Measurements from ENCODE around the gene SAFB. TPM values are rescaled to one million over a fixed set of nuclear protein-coding genes. Genes with fewer than 3 reads are reported as not detected.
"Not testable (repeated sequence)": the region's sequence is repeated elsewhere in the genome, so short reads cannot be mapped to it uniquely, and the experiment has no call there.

The SAFB gene
- total RNA-seq, 1 donor: 33.7 TPM

- H3K9me3 ChIP-seq (ENCODE audit: low read depth, low read length): no peaks in the 10 kb centered on the region
- peaks cover 51% of the 10 kb centered on the region for H3K79me2 ChIP-seq (ENCODE audit: insufficient read depth, low read length)
- no peak overlapping the region for H3K4me3 ChIP-seq (ENCODE audit: insufficient read depth, low read length)
- no peaks in the 10 kb centered on the region for H3K4me1 ChIP-seq (ENCODE audit: insufficient read depth, low read length)
- no peaks in the 10 kb centered on the region for H3K27me3 ChIP-seq (ENCODE audit: insufficient read depth, low read length)
- DNase-seq (ENCODE audit: insufficient read length, low spot score, missing footprints): no peak
- TF ChIP-seq, protein P1, sequence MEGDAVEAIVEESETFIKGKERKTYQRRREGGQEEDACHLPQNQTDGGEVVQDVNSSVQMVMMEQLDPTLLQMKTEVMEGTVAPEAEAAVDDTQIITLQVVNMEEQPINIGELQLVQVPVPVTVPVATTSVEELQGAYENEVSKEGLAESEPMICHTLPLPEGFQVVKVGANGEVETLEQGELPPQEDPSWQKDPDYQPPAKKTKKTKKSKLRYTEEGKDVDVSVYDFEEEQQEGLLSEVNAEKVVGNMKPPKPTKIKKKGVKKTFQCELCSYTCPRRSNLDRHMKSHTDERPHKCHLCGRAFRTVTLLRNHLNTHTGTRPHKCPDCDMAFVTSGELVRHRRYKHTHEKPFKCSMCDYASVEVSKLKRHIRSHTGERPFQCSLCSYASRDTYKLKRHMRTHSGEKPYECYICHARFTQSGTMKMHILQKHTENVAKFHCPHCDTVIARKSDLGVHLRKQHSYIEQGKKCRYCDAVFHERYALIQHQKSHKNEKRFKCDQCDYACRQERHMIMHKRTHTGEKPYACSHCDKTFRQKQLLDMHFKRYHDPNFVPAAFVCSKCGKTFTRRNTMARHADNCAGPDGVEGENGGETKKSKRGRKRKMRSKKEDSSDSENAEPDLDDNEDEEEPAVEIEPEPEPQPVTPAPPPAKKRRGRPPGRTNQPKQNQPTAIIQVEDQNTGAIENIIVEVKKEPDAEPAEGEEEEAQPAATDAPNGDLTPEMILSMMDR (IDR thresholded peaks at IDR 0.05; ENCODE audit: extremely low read depth, low read depth, low read length): no peak
- H2AFZ ChIP-seq (ENCODE audit: low read length): no peak overlapping the region
- peaks cover 86% of the 10 kb centered on the region for H3K36me3 ChIP-seq (ENCODE audit: insufficient read depth, low read length)
- no peak overlapping the region for H3K4me2 ChIP-seq (ENCODE audit: insufficient read depth, low read length)
- no peak overlapping the region for H3K27ac ChIP-seq (ENCODE audit: low read depth, low read length)
- peaks cover 25% of the 10 kb centered on the region for H4K20me1 ChIP-seq (ENCODE audit: insufficient read depth, low read length)
These were observed 15.3 kb upstream of the SAFB start for GRCh38 chr19:5607318-5608275.

DNA sequence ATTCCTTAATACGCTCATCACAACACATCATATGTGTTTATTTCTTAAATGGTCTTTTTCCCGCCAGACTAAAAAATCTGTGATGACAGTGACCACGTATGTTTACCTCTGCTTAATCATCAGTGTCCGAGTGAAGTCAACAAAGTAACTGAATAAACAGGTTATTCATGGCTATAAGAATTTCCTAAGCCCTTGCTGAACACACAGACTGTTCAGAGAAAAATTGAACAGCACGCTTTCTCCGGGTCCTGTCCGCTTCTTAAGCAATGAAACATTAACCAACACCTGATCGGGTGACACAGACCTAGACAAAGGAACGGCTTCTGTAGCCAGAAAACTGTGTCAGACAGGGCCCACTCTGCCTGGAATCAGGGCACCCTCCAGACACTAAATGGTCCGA lies 14.6 kb upstream of the SAFB start:
- peaks cover 26% of the 10 kb centered on the region for H4K20me1 ChIP-seq (ENCODE audit: insufficient read depth, low read length)
- no peak overlapping the region for H3K4me2 ChIP-seq (ENCODE audit: insufficient read depth, low read length)
- H3K27ac ChIP-seq (ENCODE audit: low read depth, low read length): no peak overlapping the region
- no peak overlapping the region for H2AFZ ChIP-seq (ENCODE audit: low read length)
- H3K4me1 ChIP-seq (ENCODE audit: insufficient read depth, low read length): no peaks in the 10 kb centered on the region
- TF ChIP-seq, protein P1 (IDR thresholded peaks at IDR 0.05; ENCODE audit: extremely low read depth, low read depth, low read length): no peak
- no peak for DNase-seq (ENCODE audit: insufficient read length, low spot score, missing footprints)
- H3K4me3 ChIP-seq (ENCODE audit: insufficient read depth, low read length): no peak overlapping the region
- H3K27me3 ChIP-seq (ENCODE audit: insufficient read depth, low read length): no peaks in the 10 kb centered on the region
- H3K79me2 ChIP-seq (ENCODE audit: insufficient read depth, low read length): peaks cover 57% of the 10 kb centered on the region
- peaks cover 87% of the 10 kb centered on the region for H3K36me3 ChIP-seq (ENCODE audit: insufficient read depth, low read length)
- H3K9me3 ChIP-seq (ENCODE audit: low read depth, low read length): no peaks in the 10 kb centered on the region

DNA sequence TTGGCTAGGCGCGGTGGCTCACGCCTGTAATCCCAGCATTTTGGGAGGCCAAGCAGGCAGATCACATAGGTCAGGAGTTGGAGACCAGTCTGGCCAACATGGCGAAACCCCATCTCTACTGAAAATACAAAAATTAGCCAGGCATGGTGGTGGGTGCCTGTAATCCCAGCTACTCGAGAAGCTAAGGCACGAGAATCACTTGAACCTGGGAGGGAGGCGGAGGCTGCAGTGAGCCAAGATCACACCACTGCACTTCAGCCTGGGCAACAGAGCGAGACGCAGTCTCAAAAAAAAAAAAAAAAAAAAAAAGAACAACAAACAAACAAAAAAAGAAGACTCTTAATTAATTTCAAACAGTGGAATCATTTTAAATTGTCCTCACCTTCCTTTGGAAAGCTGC lies 14.1 kb upstream of the SAFB start:
- not testable (repeated sequence) for DNase-seq (ENCODE audit: insufficient read length, low spot score, missing footprints); H3K9me3 ChIP-seq (ENCODE audit: low read depth, low read length); H2AFZ ChIP-seq (ENCODE audit: low read length); H3K4me2 ChIP-seq (ENCODE audit: insufficient read depth, low read length); H3K4me3 ChIP-seq (ENCODE audit: insufficient read depth, low read length); H3K27me3 ChIP-seq (ENCODE audit: insufficient read depth, low read length); H3K27ac ChIP-seq (ENCODE audit: low read depth, low read length); H3K4me1 ChIP-seq (ENCODE audit: insufficient read depth, low read length)
- peaks cover 87% of the 10 kb centered on the region for H3K36me3 ChIP-seq (ENCODE audit: insufficient read depth, low read length)
- peaks cover 61% of the 10 kb centered on the region for H3K79me2 ChIP-seq (ENCODE audit: insufficient read depth, low read length)
- H4K20me1 ChIP-seq (ENCODE audit: insufficient read depth, low read length): peaks cover 30% of the 10 kb centered on the region

GRCh38 chr19:5609881-5610448 lies 12.9 kb upstream of the SAFB start:
- peaks cover 62% of the 10 kb centered on the region for H3K79me2 ChIP-seq (ENCODE audit: insufficient read depth, low read length)
- TF ChIP-seq, protein P1 (IDR thresholded peaks at IDR 0.05; ENCODE audit: extremely low read depth, low read depth, low read length): no peak
- no peaks in the 10 kb centered on the region for H3K27me3 ChIP-seq (ENCODE audit: insufficient read depth, low read length)
- DNase-seq (ENCODE audit: insufficient read length, low spot score, missing footprints): no peak
- H3K4me3 ChIP-seq (ENCODE audit: insufficient read depth, low read length): no peak overlapping the region
- H2AFZ ChIP-seq (ENCODE audit: low read length): no peak overlapping the region
- peaks cover 30% of the 10 kb centered on the region for H4K20me1 ChIP-seq (ENCODE audit: insufficient read depth, low read length)
- H3K36me3 ChIP-seq (ENCODE audit: insufficient read depth, low read length): peaks cover 86% of the 10 kb centered on the region
- H3K4me2 ChIP-seq (ENCODE audit: insufficient read depth, low read length): no peak overlapping the region
- H3K4me1 ChIP-seq (ENCODE audit: insufficient read depth, low read length): peaks cover 6% of the 10 kb centered on the region
- no peak overlapping the region for H3K27ac ChIP-seq (ENCODE audit: low read depth, low read length)
- H3K9me3 ChIP-seq (ENCODE audit: low read depth, low read length): no peaks in the 10 kb centered on the region

Data from osteoblast (primary cell).